Measurements from ENCODE around the gene RMND5A.

GRCh38 chr2:86826951-86827350 lies 106.9 kb downstream of the RMND5A start:
- no peak for TF ChIP-seq CTCF (IDR thresholded peaks at IDR 0.05)
- TF ChIP-seq POLR2A (IDR thresholded peaks at IDR 0.05), result no peak
- TF ChIP-seq POLR2AphosphoS5 (IDR thresholded peaks at IDR 0.05), result no peak
- no peak for TF ChIP-seq EP300 (IDR thresholded peaks at IDR 0.05)
